ENCODE measurements around the gene SSC5D.

Gene SSC5D

GRCh38 chr19:55554302-55554701 is 66.1 kb downstream of the SSC5D start:
- DNase-seq (ENCODE audit: low spot score) (no peak), FAIRE-seq (no peak)

- DNase-seq (ENCODE audit: low spot score) (no peak), FAIRE-seq (no peak)
Observed at GRCh38 chr19:55554741-55555152, 66.5 kb downstream of the SSC5D start.

- FAIRE-seq (no peak), DNase-seq (ENCODE audit: low spot score) (no peak)
Observed at GRCh38 chr19:55559684-55560083, 71.4 kb downstream of the SSC5D start.

- no peak for DNase-seq (ENCODE audit: low spot score)
- FAIRE-seq, result no peak
Observed at GRCh38 chr19:55563261-55563690, 75.0 kb downstream of the SSC5D start.

GRCh38 chr19:55566823-55567222 is 78.6 kb downstream of the SSC5D start:
- DNase-seq (ENCODE audit: low spot score) (no peak), FAIRE-seq (no peak)

- FAIRE-seq (no peak), DNase-seq (ENCODE audit: low spot score) (no peak)
Observed at GRCh38 chr19:55567708-55568328, 79.6 kb downstream of the SSC5D start.

Data from RCC 7860 (cell line).